Gastroesophageal sphincter (tissue), 4 donors: ENCODE measurements around the gene MITF. TPM values are rescaled to one million over a fixed set of nuclear protein-coding genes. Genes with fewer than 3 reads are reported as not detected.

Experiments
- ATAC-seq: fragments of 150-250 bp; one replicate; pipeline ENCODE4 v1.9.1; 2016; ENCODE audit warnings: mild to moderate bottlenecking, moderate library complexity
- H3K27ac ChIP-seq, 4 donors: fragments of 200-600 bp; sonication (generic) in 3 of 4; 1 replicate in 3 of 4; 2 replicates in 1 of 4; pipeline ENCODE4 v1.5.1; 2016 to 2019
- H3K27me3 ChIP-seq: fragments of 200-600 bp; sonication (generic); one replicate; pipeline ENCODE4 v1.5.1; 2019
- H3K36me3 ChIP-seq, 2 donors: fragments of 200-600 bp; sonication (generic); one replicate each; pipeline ENCODE4 v1.5.1; 2019; ENCODE audit warnings: control low read depth in 1 of 2
- H3K4me1 ChIP-seq, 3 donors: fragments of 200-600 bp; sonication (generic); 1 replicate in 2 of 3; 2 replicates in 1 of 3; pipeline ENCODE4 v1.5.1; 2016 to 2019; ENCODE audit warnings: control low read depth in 2 of 3
- H3K4me3 ChIP-seq, 2 donors: fragments of 200-600 bp; sonication (generic); one replicate each; pipeline ENCODE4 v1.5.1; 2019; ENCODE audit warnings: mild to moderate bottlenecking in 1 of 2, moderate library complexity in 1 of 2
- H3K9me3 ChIP-seq, 3 donors: fragments of 200-600 bp; sonication (generic); one replicate each; pipeline ENCODE4 v1.5.1; 2017 to 2019; ENCODE audit warnings: control low read depth in 2 of 3
- CTCF ChIP-seq, 4 experiments: fragments of 200-600 bp in 2 of 4; fragments of 450-650 bp in 2 of 4; sonication (generic) in 1 of 4; IDR thresholded peaks; one replicate each; pipeline ENCODE4 v1.5.1; 2017 to 2019; ENCODE audit warnings: antibody characterized with exemption in 4 of 4, mild to moderate bottlenecking in 2 of 4, moderate library complexity in 2 of 4
- EP300 ChIP-seq: sonication (generic); formaldehyde crosslinking; IDR thresholded peaks from one replicate; pipeline ENCODE4 v1.6.1; 2017; ENCODE audit warnings: antibody characterized with exemption, mild to moderate bottlenecking
- POLR2A ChIP-seq, 2 donors: fragments of 450-650 bp; IDR thresholded peaks; one replicate each; pipeline ENCODE4 v1.6.1; 2017; ENCODE audit warnings: antibody characterized with exemption in 2 of 2, mild to moderate bottlenecking in 2 of 2, moderate library complexity in 1 of 2
- POLR2AphosphoS5 ChIP-seq: sonication (generic); formaldehyde crosslinking; IDR thresholded peaks from one replicate; pipeline ENCODE4 v1.6.1; 2017; ENCODE audit warnings: antibody characterized with exemption
- WGBS, 2 donors: methylation state at CpG; one replicate each; pipeline ENCODE4 v1.1.5; 2018; ENCODE audit warnings: low coverage in 1 of 2; 5-methylcytosine and 5-hydroxymethylcytosine counted together
- small RNA-seq, 4 donors: library from RNA; depleted of rRNA; stranded (forward); fragments of <200 nt; gene quantifications; one replicate each; pipeline ENCODE3, GENCODE V24; 2016
- total RNA-seq, 4 donors: library from RNA; depleted of rRNA; stranded (reverse); fragments of >200 nt; gene quantifications; one replicate each; pipeline ENCODE4 v1.1.0, GENCODE V29; 2016

The MITF gene
- total RNA-seq, 4 donors from 2014 or later, result 44.8 to 86.8 (median 77.9) TPM

- Histone ChIP-seq H3K36me3 (no peaks in the 10 kb centered on the region), H3K27me3 (no peaks in the 10 kb centered on the region), H3K27ac (no peak overlapping the region), H3K4me1 (peaks cover 0 to 2% (median 0%) of the 10 kb centered on the region in 3 donors), H3K4me3 (no peak overlapping the region), H3K9me3 (no peaks in the 10 kb centered on the region)
- no peak for TF ChIP-seq POLR2AphosphoS5
- no peak for TF ChIP-seq CTCF (IDR thresholded peaks at IDR 0.05)
- TF ChIP-seq POLR2A (IDR thresholded peaks at IDR 0.05), result no peak
- no peak for TF ChIP-seq EP300
- WGBS, 2 donors, result 81 to 82% methylated on average over 3 to 4 of the region's 4 CpGs
- ATAC-seq, result no peak
These were observed 266.8 kb downstream of the MITF start for GRCh38 chr3:70006089-70006488.

- Histone ChIP-seq H3K36me3 (no peaks in the 10 kb centered on the region), H3K27me3 (no peaks in the 10 kb centered on the region), H3K4me1 (peaks cover 3 to 19% (median 3%) of the 10 kb centered on the region in 3 donors), H3K9me3 (no peaks in the 10 kb centered on the region), H3K4me3 (no peak overlapping the region), H3K27ac (no peak overlapping the region)
- 76 to 86% methylated on average over 1 to 2 of the region's 2 CpGs for WGBS, 2 donors
- ATAC-seq, result no peak
- TF ChIP-seq EP300 (no peak), CTCF (IDR thresholded peaks at IDR 0.05) (no peak), POLR2AphosphoS5 (no peak), POLR2A (IDR thresholded peaks at IDR 0.05) (no peak)
These were observed 271.1 kb downstream of the MITF start for GRCh38 chr3:70010346-70010745.

GRCh38 chr3:70011582-70011981, 272.3 kb downstream of the MITF start:
- Histone ChIP-seq H3K27me3 (no peaks in the 10 kb centered on the region), H3K27ac (peak overlapping the region in 3 of 4 donors; percentile 59 to 66 (median 63)), H3K36me3 (no peaks in the 10 kb centered on the region), H3K9me3 (no peaks in the 10 kb centered on the region), H3K4me1 (peaks cover 3 to 19% (median 3%) of the 10 kb centered on the region in 3 donors), H3K4me3 (no peak overlapping the region)
- TF ChIP-seq POLR2A (IDR thresholded peaks at IDR 0.05) (no peak), EP300 (no peak), POLR2AphosphoS5 (peak; percentile 41), CTCF (IDR thresholded peaks at IDR 0.05) (no peak)
- WGBS, 2 donors, result 17 to 20% methylated on average over 1 of the region's 1 CpG
- no peak for ATAC-seq

Small RNA genes within 50 kb of the gene (small RNA-seq; reads per million reads assigned to genes)
- 0 reads per million in 4 donors for gene RN7SL418P
